Right renal cortex interstitium (tissue), 3 donors: ENCODE results near the gene NFYC. TPM values are rescaled to one million over a fixed set of nuclear protein-coding genes. Genes with fewer than 3 reads are reported as not detected.

ENCODE experiments used
- DNase-seq, 3 donors: peaks; one replicate each; pipeline ENCODE4 v3.0.0-alpha.2; 2013; ENCODE audit warnings: low read depth in 3 of 3, low spot score in 2 of 3
- polyA plus RNA-seq, 3 donors: library from polyadenylated mRNA; unstranded; fragments of 120-200 nt; gene quantifications; one replicate each; pipeline ENCODE4 v1.2.1, GENCODE V29; 2013; ENCODE audit not compliant: insufficient read length in 3 of 3

NFYC gene
- 10 to 100 TPM; 89.3 to 94.0 (median 90.8) TPM for polyA plus RNA-seq

DNA sequence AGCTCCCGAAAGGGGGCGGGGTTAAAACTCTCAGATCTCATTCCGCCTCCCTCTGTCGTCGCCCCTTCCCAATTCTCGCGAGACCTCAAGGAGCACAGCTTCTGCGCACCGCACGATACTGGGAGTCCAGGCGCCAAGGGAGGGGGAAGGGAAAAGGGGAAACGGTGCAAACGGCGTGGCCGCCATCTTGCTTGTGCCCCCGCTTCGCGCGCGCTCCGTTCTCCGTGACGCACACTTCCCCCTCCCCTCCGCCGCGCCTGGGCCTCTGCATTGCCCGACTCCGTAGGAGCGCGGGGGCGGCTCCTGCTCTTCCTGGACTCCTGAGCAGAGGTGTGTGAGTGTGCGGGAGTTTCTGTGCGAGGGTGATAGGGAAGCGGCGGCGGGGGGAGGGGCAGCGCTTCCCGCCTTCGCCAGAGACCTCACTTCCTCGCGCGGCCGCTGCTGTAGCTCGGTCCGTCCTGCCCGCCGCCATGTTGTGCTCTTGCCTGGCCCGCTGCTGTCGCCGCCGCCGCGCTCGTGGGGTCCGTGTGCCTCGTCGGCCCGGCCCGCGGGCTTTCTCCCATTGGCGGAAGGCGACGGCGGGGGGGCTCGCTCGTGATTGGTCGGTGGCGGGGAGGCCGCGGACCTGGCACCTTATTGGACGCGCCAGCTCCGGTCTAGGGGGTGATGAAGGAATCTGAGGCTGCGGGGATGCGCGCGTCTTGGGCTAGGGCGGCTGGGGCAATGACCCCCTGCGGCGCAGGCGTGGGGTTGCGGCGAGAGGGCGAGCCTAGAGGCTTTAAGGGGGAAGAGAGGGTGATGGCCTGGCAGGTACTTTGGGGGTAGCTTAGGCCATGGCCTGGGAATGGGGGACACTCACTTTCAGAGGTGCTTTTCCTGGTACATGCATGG is at the start of gene NFYC:
Gene NFYC (plus strand): TSS at position 167 of the 891 bp plus-strand sequence. CDS start 47,140 bp downstream, outside the sequence.
- peak; percentile 96 to 99 (median 99) for DNase-seq

DNA sequence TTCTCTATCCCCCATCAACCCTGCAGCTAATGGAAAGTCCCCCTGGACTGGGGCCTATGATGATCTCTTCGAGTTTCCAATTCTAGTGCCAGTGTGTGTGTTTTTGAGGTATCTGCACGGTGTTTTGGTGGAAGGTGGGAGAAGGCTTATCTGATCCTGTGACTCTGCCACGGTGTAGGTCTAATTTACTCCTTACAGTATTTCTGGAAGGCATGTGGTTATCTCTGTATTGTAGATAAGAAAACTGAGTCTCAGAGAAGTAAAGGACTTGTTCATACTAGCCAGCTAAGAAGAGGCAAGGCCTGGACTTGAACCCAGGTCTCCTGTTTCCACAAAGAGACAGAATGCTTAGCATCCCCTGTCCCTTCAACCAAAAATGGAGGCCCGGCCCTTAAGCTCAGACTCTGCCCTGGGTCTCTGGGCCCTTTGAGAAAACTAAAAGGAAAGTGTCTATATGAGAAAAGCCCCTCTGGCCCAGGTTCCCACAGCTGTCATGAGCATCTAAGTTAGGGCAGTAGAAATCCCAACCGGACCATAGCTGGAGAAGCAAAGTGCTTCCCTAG is 46.3 kb upstream of the NFYC start:
- no peak for DNase-seq

DNA sequence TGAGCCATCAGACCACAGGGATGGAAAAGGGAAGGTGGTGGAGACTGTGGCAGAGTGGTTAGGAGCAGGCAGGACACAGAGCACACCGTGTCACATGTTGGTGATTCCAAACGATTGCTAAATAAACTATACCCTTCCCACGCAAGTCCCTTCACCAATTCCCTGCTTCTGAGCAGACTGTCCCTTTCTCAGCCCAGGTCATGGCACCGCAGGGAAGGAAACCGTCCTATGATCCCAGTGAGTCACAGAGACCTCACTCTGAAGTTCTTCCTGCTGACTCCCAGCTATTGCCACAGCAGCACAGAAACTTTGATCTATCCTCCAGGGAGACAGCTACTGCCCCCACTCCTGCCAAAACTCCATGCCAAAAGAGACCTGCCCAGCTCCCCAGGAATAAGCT is 45.2 kb upstream of the NFYC start:
- DNase-seq = no peak

DNA sequence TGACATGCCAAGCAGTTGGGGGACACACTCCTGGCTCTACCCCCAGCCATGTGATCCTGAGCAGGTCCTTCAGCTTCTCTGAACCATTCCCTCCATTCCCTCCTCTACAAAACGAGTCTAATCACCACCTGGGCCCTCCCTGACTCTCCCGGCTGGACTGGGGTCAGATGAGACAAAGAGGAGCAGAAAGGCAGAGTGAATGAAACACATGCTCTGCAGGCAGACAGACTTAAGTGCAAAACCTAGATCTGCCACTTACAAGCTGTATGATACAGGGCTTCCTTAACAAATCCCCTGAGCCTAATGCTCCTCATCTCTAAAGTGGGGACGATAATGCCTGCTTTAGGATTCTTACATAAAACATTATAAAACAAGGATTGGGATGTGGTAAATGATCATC is 43.3 kb upstream of the NFYC start:
- no peak for DNase-seq

DNA sequence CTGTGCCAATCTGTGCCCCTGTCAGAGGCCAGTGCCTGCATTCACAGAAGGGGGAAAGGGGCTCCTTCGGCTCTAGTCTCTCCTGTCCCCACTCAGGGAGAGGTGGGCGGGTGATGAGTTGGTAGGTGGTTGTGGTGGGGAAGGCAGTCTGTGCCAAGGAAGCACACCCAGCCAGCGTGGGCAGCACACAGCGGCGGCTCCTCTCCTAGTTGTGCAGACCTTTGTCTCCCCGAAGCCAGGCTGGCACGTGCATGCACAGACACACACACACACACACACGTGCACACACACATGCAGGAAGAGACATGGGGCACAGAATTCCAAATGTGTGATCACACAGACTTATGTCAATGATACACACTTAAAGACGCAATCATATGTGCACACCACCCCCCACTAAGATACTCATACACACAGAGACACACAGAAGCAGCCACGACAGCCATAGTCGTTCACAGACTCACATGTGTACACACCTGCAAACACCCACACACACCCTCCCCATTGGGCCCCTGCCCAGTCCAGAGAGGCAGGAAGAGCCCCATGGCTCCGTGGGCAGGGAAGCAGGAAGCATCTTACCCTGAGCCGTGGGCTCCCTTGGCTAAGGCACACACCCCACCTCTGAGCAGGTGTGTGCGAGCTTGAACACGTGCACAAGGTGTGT is 42.4 kb upstream of the NFYC start:
- DNase-seq = no peak

DNA sequence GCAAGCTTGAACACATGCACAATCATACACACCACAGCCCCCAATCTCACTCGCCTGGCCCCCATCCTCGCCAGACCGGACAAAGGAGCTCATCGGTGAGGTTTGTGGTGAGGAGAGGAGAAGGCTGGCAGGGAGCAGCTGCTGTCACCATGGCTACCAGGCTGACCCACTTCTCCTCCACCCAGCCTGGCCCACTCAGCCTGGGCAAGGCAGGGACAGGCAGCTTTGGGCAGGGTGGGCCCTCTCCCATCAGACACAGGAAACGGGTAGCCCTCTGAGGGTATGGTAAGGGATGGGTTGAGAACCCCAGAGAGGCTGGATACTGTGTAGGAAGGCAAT is 41.9 kb upstream of the NFYC start:
- no peak for DNase-seq

DNA sequence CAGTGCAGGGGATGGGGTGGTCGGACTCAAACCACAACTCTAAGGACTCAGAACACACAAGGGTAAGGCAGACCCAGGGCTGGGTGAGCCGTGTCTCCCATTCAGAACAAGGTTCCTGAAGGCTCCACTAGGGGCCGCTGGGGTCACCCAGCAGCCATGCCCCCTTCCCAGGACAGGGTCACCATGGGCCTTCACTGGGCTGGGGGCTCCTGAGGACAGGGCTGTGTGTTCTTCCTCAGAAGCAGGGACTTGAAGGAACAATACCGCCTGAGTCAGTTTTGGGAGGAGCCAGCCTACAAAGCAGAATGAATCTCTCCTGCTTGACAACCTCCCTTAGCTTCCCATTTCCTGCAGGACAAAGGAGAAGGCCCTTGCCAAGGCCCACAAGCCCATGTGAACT is 41.4 kb upstream of the NFYC start:
- DNase-seq = no peak

DNA sequence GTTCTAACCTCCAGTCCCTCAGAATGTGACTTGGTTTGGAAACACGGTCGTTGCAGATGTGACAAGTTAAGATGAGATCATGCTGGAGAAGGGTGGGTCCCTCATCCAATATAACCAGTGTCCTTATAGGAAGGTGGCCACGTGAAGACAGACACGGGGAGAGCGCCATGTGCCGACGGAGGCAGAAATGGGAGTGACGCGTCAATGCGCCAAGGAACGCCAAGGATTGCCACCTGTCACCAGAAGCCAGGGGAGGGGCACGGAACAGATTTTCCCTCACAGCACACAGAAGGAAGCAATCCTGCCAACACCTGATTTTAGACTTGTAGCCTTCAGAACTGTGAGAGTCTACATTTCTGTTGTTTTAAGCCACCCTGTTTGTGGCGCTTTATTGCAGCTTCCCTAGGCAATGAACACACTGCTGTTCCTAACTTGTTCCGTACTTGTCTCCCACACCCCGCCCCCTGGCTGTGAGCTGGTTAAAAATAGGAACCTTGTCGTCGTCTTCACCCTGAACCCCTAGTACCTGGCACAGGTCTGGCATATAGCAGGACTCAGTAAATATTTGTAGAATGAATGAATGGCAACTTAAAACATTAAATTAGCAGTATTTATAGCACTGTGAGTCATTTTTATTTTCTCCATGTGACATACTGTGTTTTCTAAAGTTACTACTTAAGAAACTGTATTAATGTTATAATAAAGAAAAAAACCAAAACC is 40.2 kb upstream of the NFYC start:
- no peak for DNase-seq

DNA sequence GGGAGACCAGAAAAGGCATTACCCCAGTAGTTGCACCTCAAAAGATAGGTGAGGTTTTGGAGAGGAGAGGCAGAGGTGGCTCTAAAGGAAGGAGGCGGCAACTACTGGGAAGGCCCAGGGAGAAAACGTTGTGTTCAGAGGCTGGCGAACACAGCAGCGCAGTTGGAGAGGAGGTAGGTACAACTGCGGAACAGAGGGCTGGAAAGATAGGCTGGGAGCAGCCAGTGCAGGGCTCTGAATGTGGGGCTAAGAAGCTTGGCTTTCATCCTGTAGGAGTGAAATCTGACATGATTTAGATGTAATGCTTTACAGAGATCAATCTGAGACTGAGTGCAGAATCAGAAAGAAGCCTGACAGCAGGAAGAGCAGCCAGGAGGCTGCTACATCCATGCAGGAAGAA is 39.0 kb upstream of the NFYC start:
- no peak for DNase-seq

DNA sequence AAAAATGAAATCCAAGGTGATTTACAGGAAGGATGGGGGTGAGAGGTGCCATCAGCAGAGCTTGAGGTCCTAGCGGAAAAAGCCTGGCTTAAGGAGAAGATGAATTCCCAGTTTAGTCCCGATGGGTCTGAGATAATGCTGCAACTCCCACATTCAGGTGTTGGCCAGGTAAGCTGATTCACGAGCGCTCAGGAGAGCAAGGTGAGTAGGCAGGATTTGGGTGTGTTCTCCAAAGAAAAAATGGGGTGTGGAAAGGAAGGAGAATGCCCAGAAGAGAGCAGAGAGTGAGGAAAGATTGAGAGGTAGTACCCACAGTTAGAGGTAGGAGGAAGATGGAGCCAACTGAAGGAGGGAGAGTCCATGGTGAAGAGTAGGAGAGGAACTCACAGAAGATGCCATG is 38.5 kb upstream of the NFYC start:
- no peak for DNase-seq

DNA sequence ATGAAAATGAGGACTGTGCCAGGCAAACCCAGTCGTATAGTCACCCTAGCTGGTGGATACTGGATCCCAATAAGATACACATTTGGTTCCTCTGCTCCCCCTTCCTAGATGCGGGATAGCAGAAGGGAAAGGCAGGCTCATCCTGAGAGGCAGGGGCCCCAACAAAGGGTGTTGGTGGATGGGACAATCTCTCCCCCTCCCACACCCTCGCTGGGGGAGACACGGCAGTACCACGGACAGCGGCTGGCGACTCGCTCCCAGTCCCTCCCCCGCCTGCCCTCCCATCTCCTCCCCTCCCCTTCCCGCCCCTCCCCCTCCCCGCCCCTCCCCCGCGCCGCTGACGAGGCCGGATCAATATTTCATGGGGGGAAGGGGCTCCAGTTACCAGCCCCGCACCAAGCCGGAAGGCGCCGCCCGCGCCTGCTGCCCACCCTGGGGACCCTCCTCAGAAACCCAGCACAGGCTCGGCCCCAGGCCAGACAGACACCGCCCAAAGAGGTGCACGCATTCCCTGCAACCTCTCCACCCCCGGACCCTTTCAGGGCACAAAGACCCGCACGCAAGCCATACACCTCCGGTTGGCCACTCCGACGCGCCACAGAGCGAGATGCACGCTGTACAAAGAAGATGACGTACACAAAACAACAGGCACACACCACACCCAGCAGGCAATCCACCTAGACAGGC is 37.5 kb upstream of the NFYC start:
- DNase-seq = no peak

DNA sequence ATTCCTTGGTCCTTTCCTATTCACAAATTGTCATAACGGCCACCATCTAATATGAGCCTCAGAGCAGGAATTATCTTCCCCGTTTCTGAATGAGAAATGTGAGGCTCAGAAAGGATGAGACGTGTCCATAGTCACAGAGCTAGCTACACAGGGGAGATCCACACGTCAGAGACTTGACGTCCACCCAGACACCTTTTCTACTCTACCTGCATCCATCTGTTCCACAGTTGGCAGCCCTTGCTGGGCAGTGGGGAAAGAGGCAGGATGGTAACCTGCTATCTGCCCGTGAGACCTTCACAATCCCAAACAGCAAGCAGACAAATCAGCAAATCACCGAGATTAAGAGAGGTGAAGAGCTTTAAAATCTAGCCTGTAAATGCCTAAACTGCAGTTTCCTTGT is 34.5 kb upstream of the NFYC start:
- no peak for DNase-seq

DNA sequence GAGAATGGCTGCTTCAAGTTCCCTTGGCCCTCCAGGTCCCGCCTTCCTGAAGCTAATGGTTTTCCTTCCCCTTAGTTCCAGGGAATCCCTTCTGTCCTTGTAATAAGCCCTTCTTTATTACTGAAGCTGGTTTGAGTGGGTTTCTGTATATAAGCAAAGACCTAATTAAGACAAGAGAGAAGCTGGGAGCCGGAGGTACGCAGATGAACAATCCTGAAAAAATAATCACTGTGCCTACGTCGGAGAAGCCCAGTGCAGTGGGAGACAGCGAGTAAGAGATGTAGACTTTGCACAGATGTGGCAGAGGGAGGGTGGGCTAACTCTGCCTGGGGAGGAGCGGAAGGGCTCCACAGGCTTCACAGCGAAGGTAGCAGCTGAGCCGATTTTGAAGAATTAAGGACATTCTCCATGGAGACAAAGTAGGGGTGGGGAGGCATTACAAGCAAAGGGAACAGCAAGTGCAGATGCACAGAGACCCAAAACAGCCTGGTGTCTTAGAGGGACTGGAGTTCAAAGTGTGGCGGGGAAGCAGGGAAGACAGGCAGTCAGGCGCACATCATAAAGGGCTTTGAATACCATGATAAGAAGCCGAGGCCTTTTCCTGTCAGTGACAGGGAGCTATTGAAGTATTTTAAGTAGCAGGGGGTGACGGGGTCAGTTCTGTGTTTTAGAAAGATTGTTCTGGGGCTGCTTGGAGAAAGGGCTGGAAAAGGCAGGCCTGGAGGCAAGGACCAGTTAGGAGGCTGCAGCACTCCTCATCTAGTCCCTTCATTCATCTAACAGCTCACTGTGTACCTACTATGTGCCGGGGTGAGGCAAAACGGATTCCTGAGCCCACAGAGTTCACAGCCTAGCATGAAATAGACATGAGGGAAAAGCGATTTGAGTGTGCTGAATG is 32.5 kb upstream of the NFYC start:
- DNase-seq = no peak

DNA sequence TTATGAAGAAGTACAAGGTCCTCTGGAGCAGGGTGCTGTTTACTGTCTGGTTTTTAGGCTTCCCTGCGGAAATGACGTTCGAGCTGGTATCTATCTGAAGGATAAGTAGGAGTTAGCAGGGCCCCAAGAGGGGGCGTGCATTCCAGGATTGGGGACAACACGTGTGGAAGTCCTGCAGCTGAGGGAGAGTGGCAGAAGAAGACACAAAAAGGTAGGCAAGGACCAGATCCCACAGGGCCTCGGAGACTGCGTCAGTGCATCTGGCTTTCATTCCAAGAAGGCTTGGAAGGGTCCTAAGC is 31.9 kb upstream of the NFYC start:
- no peak for DNase-seq

DNA sequence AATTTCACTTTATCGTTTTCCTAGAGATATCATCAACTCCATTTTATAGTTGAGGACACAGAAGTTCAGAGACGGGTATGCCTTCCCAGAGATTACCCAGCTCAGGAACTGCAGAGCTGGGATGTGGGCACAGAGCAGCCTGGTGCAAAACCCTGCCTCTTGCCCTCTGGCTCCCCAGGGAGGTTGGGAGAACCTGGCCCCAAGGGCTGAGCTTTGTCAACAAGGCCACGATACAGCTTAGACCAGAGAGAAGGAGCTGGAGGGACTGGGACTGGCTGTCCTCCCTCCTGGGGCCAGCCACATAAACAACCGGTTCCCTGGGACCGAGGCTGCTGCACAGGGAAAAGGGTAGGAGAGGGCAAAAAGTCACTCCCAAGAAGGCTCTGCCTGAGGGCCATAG is 29.8 kb upstream of the NFYC start:
- DNase-seq = no peak

DNA sequence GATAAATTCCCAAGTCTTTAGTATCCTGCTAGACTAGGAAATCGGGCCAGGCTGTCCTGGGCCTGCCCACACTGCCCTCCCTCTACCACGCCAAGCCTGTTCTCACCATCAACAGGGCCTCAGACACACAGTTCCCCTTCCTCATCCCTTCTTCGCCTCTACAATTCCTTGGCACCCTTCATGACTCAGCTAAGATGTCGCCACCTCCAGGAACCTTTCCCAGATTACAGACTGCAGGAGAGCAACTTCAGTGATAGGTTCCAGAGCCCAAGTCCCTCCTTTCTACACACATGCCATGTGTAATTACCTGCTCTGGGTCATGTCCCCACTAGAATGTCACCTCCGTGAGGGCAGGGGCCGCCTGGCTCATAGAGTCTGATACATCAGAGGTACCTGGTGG is 29.4 kb upstream of the NFYC start:
- no peak for DNase-seq

DNA sequence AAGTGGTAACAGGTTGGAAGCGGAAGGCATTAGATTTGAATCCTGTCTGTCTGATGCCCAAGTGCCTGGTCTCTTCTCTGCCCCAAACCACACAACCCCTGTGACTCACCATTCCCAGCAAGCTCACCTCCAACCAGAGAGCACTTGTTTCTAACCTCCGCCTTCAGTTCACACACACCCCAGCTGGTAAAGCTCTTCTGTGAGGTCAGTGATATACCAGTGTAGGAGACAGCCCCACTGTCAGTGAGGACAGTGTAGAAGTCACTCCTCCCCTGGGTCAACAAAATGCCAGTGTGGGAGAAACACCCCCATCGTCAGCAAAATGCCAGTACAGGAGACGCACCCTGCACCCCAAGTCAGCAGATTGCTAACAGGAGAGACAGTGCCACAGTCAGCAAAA is 28.6 kb upstream of the NFYC start:
- DNase-seq = no peak

DNA sequence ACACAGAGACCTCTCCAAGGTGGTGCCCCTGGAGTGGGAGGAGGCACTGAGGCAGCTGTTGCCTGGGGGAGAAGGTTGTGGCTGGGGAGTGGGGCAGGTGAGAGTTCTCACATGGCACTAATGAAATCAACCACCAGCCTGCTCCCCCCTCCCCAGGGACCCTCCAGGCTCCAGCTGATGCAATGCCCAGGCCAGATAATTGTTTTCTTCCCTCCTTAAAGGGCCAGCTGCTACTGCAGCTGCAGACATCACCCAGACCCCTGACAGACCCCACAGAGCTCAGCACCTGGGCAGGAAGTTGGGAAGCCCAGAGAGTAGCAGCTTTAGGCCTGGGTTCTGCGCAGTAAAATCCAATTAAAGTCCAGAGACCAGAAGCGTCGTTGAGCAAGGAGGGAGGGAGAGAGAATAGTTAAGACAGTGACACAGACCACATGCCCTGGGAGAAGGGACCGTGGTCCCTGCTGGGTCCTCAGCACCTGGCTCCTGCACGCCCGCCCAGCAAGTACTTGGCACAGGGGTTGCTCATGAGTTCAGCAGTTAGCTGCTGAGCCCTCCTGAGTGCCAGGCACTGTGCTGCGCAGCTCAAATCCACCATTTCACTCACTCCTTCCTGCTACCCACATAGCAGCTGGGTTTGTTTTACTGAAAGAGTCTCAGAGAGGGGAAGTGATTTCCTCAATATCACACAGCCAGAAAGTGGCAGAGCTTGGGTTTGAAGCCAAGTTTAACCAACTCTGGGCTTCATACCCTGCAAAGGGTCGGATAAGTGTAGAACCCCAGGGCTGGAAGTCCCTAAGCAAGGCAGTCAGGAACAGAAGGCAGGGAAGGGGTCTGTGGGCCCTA is 28.0 kb upstream of the NFYC start:
- no peak for DNase-seq

DNA sequence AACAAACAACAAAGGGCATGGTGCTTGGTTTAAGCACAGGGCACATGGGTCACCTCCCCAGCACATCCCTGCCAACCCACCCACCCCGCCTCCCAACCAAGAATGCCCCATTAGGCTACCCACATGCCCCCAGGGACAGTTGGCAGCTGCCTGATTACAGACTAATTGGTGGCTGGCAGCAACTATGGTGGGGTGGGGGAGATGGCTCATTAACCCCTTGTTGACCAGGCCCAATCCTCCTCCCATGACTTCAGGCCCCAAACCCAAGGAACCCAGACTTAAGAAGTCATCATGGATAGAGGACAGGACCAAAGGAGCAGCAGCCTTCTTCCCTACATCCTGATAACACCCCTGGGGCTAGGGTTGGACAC is 27.4 kb upstream of the NFYC start:
- DNase-seq = no peak
